ENCODE results near the gene PALB2. TPM values are rescaled to one million over a fixed set of nuclear protein-coding genes. Genes with fewer than 3 reads are reported as not detected.

PALB2 gene
- total and polyA plus RNA-seq, 2 experiments from 2014 or later = 24.2 to 34.0 TPM

DNA sequence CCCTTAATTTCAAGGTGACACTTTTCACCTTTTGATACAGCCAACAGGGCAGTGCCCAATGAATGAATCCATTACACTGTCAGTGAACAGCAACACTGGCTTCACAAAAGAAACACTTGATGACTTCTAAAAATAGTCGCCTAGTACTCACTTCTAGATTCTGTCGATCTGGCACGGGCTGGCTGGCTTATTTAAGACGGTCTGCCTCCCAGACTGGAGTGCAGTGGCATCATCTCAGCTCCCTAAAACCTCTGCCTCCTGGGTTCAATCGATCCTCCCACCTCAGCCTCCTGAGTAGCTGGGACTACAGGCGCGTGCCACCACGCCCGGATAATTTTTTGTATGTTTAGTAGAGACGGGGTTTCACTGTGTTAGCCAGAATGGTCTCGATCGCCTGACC, 46.9 kb downstream of the PALB2 start:
- Mint-ChIP-seq H3K4me3 (0 out of 3 replicates have a peak overlapping the region, but pooled peaks have one; percentile 4), H3K27ac (no peak overlapping the region)

More for the DNA sequence above, 46.9 kb downstream of the PALB2 start:
- ATAC-seq = no peak
- Histone ChIP-seq H3K4me2 (no peak overlapping the region), H3K4me3 (0 out of 2 replicates have a peak overlapping the region, but pooled peaks have one; percentile 28), H4K20me1 (replicated peaks; ENCODE audit: insufficient read depth) (peaks cover 16% of the 10 kb centered on the region), H3K27me3 (ENCODE audit: insufficient read depth) (no peaks in the 10 kb centered on the region), H3K79me2 (replicated peaks; ENCODE audit: insufficient read depth) (peaks cover 69% of the 10 kb centered on the region), H3F3A (replicated peaks; ENCODE audit: low read depth) (peaks cover 12% of the 10 kb centered on the region), H3K9me2 (ENCODE audit: insufficient read depth) (no peaks in the 10 kb centered on the region), H3K27ac (ENCODE audit: low read depth) (no peak overlapping the region), H3K36me3 (ENCODE audit: insufficient read depth) (peaks cover 14% of the 10 kb centered on the region), H2AFZ (no peak overlapping the region), H3K4me1 (ENCODE audit: insufficient read depth) (peaks cover 18% of the 10 kb centered on the region)
- Mint-ChIP-seq H3K36me3 (ENCODE audit: low read depth) (peaks cover 36% of the 10 kb centered on the region), H3K4me1 (peaks cover 5% of the 10 kb centered on the region; the same call in 2 of the 3 replicates), H3K27me3 (ENCODE audit: insufficient read depth, low read depth, poor library complexity) (peaks cover 7% of the 10 kb centered on the region), H3K9me3 (no peaks in the 10 kb centered on the region)
- DNase-seq (ENCODE audit: low spot score) = no peak
- TF ChIP-seq EZH2phosphoT487 (IDR thresholded peaks at IDR 0.05; ENCODE audit: unreplicated experiment) (no peak), JUNB (IDR thresholded peaks at IDR 0.05; ENCODE audit: unreplicated experiment) (no peak), ETS1 (IDR thresholded peaks at IDR 0.05) (no peak), ZNF331 (CRISPR knock-in tag; IDR thresholded peaks at IDR 0.05; ENCODE audit: low read depth) (no peak), CTCF (conservative IDR thresholded peaks at IDR 0.05; ENCODE audit: low read depth in 2 of 2) (no peak), NANOG (IDR thresholded peaks at IDR 0.05; ENCODE audit: borderline replicate concordance) (no peak), CREB1 (CRISPR knock-in tag; IDR thresholded peaks at IDR 0.05; ENCODE audit: low read depth) (no peak), EZH2 (IDR thresholded peaks at IDR 0.05; ENCODE audit: low read depth, unreplicated experiment) (no peak), POLR2AphosphoS5 (IDR thresholded peaks at IDR 0.05; ENCODE audit: low read depth) (no peak), STAT1 (IDR thresholded peaks at IDR 0.05; ENCODE audit: unreplicated experiment) (no peak)
- TF ChIP-seq, protein P1, sequence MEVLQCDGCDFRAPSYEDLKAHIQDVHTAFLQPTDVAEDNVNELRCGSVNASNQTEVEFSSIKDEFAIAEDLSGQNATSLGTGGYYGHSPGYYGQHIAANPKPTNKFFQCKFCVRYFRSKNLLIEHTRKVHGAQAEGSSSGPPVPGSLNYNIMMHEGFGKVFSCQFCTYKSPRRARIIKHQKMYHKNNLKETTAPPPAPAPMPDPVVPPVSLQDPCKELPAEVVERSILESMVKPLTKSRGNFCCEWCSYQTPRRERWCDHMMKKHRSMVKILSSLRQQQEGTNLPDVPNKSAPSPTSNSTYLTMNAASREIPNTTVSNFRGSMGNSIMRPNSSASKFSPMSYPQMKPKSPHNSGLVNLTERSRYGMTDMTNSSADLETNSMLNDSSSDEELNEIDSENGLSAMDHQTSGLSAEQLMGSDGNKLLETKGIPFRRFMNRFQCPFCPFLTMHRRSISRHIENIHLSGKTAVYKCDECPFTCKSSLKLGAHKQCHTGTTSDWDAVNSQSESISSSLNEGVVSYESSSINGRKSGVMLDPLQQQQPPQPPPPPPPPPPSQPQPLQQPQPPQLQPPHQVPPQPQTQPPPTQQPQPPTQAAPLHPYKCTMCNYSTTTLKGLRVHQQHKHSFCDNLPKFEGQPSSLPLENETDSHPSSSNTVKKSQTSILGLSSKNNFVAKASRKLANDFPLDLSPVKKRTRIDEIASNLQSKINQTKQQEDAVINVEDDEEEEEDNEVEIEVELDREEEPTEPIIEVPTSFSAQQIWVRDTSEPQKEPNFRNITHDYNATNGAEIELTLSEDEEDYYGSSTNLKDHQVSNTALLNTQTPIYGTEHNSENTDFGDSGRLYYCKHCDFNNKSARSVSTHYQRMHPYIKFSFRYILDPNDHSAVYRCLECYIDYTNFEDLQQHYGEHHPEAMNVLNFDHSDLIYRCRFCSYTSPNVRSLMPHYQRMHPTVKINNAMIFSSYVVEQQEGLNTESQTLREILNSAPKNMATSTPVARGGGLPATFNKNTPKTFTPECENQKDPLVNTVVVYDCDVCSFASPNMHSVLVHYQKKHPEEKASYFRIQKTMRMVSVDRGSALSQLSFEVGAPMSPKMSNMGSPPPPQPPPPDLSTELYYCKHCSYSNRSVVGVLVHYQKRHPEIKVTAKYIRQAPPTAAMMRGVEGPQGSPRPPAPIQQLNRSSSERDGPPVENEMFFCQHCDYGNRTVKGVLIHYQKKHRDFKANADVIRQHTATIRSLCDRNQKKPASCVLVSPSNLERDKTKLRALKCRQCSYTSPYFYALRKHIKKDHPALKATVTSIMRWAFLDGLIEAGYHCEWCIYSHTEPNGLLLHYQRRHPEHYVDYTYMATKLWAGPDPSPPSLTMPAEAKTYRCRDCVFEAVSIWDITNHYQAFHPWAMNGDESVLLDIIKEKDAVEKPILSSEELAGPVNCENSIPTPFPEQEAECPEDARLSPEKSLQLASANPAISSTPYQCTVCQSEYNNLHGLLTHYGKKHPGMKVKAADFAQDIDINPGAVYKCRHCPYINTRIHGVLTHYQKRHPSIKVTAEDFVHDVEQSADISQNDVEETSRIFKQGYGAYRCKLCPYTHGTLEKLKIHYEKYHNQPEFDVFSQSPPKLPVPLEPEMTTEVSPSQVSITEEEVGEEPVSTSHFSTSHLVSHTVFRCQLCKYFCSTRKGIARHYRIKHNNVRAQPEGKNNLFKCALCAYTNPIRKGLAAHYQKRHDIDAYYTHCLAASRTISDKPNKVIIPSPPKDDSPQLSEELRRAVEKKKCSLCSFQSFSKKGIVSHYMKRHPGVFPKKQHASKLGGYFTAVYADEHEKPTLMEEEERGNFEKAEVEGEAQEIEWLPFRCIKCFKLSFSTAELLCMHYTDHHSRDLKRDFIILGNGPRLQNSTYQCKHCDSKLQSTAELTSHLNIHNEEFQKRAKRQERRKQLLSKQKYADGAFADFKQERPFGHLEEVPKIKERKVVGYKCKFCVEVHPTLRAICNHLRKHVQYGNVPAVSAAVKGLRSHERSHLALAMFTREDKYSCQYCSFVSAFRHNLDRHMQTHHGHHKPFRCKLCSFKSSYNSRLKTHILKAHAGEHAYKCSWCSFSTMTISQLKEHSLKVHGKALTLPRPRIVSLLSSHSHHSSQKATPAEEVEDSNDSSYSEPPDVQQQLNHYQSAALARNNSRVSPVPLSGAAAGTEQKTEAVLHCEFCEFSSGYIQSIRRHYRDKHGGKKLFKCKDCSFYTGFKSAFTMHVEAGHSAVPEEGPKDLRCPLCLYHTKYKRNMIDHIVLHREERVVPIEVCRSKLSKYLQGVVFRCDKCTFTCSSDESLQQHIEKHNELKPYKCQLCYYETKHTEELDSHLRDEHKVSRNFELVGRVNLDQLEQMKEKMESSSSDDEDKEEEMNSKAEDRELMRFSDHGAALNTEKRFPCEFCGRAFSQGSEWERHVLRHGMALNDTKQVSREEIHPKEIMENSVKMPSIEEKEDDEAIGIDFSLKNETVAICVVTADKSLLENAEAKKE (CRISPR knock-in tag; IDR thresholded peaks at IDR 0.05) = no peak
- TF ChIP-seq, protein P2, sequence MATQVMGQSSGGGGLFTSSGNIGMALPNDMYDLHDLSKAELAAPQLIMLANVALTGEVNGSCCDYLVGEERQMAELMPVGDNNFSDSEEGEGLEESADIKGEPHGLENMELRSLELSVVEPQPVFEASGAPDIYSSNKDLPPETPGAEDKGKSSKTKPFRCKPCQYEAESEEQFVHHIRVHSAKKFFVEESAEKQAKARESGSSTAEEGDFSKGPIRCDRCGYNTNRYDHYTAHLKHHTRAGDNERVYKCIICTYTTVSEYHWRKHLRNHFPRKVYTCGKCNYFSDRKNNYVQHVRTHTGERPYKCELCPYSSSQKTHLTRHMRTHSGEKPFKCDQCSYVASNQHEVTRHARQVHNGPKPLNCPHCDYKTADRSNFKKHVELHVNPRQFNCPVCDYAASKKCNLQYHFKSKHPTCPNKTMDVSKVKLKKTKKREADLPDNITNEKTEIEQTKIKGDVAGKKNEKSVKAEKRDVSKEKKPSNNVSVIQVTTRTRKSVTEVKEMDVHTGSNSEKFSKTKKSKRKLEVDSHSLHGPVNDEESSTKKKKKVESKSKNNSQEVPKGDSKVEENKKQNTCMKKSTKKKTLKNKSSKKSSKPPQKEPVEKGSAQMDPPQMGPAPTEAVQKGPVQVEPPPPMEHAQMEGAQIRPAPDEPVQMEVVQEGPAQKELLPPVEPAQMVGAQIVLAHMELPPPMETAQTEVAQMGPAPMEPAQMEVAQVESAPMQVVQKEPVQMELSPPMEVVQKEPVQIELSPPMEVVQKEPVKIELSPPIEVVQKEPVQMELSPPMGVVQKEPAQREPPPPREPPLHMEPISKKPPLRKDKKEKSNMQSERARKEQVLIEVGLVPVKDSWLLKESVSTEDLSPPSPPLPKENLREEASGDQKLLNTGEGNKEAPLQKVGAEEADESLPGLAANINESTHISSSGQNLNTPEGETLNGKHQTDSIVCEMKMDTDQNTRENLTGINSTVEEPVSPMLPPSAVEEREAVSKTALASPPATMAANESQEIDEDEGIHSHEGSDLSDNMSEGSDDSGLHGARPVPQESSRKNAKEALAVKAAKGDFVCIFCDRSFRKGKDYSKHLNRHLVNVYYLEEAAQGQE (IDR thresholded peaks at IDR 0.05; ENCODE audit: unreplicated experiment) = no peak

Data from GM23338 (cell line).